Chondrocyte (in vitro differentiated cells): ENCODE results near the gene TMC4. TPM values are rescaled to one million over a fixed set of nuclear protein-coding genes. Genes with fewer than 3 reads are reported as not detected.
"Not testable (repeated sequence)": the region's sequence is repeated elsewhere in the genome, so short reads cannot be mapped to it uniquely, and the experiment has no call there.

Experiments used
- DNase-seq: peaks from one replicate; pipeline ENCODE4 v3.0.0; 2021; ENCODE audit warnings: mixed read lengths, low spot score
- H3K27ac Mint-ChIP-seq: one replicate; pipeline ENCODE4 v1.8.0; 2021; ENCODE audit warnings: mild to moderate bottlenecking, moderate library complexity, mixed read lengths; ENCODE audit not compliant: unreplicated experiment
- H3K27me3 Mint-ChIP-seq: 2 replicates; pipeline ENCODE4 v1.8.0; 2021; ENCODE audit warnings: low read depth, mixed read lengths
- H3K36me3 Mint-ChIP-seq: 2 replicates; pipeline ENCODE4 v1.8.0; 2021; ENCODE audit warnings: low read depth, mixed read lengths
- H3K4me1 Mint-ChIP-seq: 2 replicates; pipeline ENCODE4 v1.8.0; 2021; ENCODE audit warnings: low read depth, mild to moderate bottlenecking, mixed read lengths
- H3K4me3 Mint-ChIP-seq: one replicate; pipeline ENCODE4 v1.8.0; 2021; ENCODE audit warnings: mild to moderate bottlenecking, moderate library complexity, mixed read lengths; ENCODE audit not compliant: unreplicated experiment
- H3K9me3 Mint-ChIP-seq: 2 replicates; pipeline ENCODE4 v1.8.0; 2021; ENCODE audit warnings: low read depth, mixed read lengths
- CTCF ChIP-seq: fragments of 200-600 bp; sonication (generic); IDR thresholded peaks from 2 replicates; pipeline ENCODE4 v1.5.0; 2021; ENCODE audit warnings: antibody characterized with exemption, mild to moderate bottlenecking, moderate library complexity
- total RNA-seq: library from RNA; stranded (reverse); gene quantifications from 3 replicates; pipeline ENCODE4 v1.2.1, GENCODE V29; 2021

The TMC4 gene
- total RNA-seq, 1 donor from 2014 or later: 3.7 TPM

DNA sequence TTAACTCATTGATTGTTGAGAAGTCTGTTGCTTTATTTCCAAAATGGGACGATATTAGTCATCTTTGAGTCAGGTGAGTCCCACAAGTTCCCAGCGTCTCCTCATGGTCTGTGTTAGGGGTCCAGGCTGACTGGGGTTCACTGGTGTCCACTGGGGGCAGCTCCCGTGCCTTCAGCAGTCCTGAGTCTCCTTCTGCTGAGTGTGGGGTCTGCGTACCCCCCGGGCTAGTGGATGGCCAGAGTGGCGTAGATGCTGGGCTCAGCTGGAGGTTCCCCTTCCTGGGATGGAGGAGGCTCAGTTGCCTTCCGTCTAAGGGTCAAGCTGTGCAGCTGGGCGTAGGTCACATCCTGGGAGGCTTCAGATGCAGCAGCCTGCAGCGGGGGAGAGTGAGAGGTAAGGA is 43.9 kb upstream of the TMC4 start:
- Mint-ChIP-seq H3K27ac (no peak overlapping the region), H3K9me3 (no peaks in the 10 kb centered on the region), H3K36me3 (peaks cover 11% of the 10 kb centered on the region), H3K4me3 (no peak overlapping the region), H3K4me1 (peaks cover 2% of the 10 kb centered on the region), H3K27me3 (peaks cover 2% of the 10 kb centered on the region)
- no peak for DNase-seq
- TF ChIP-seq CTCF: no peak

DNA sequence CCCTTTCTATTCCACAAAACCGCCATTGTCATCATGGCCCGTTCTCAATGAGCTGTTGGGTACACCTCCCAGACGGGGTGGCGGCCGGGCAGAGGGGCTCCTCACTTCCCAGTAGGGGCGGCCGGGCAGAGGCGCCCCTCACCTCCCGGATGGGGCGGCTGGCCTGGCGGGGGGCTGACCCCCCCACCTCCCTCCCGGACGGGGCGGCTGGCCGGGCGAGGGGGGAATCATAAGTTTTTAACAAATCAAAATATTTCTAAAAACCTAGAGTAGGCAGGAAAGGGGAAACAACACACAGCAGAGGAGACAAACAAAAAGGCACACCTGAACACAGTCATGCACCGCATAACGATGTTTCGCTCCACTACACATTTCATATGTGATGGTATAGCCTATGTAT is 41.8 kb upstream of the TMC4 start:
- H3K27me3 Mint-ChIP-seq, H3K9me3 Mint-ChIP-seq, H3K4me3 Mint-ChIP-seq, DNase-seq, H3K27ac Mint-ChIP-seq: not testable (repeated sequence)
- peaks cover 15% of the 10 kb centered on the region for H3K36me3 Mint-ChIP-seq
- H3K4me1 Mint-ChIP-seq: peaks cover 15% of the 10 kb centered on the region

- H3K4me3 Mint-ChIP-seq, H3K27me3 Mint-ChIP-seq, DNase-seq, H3K27ac Mint-ChIP-seq, H3K9me3 Mint-ChIP-seq: not testable (repeated sequence)
- Mint-ChIP-seq H3K36me3 (peaks cover 15% of the 10 kb centered on the region), H3K4me1 (peaks cover 20% of the 10 kb centered on the region)
Measured at GRCh38 chr19:54214217-54214616, 41.3 kb upstream of the TMC4 start.

GRCh38 chr19:54211235-54211634 is 38.3 kb upstream of the TMC4 start:
- Mint-ChIP-seq H3K4me1 (peaks cover 44% of the 10 kb centered on the region), H3K36me3 (peaks cover 19% of the 10 kb centered on the region), H3K4me3 (no peak overlapping the region), H3K27ac (peak overlapping the region; percentile 85), H3K27me3 (no peaks in the 10 kb centered on the region), H3K9me3 (no peaks in the 10 kb centered on the region)
- no peak for TF ChIP-seq CTCF
- DNase-seq: no peak

DNA sequence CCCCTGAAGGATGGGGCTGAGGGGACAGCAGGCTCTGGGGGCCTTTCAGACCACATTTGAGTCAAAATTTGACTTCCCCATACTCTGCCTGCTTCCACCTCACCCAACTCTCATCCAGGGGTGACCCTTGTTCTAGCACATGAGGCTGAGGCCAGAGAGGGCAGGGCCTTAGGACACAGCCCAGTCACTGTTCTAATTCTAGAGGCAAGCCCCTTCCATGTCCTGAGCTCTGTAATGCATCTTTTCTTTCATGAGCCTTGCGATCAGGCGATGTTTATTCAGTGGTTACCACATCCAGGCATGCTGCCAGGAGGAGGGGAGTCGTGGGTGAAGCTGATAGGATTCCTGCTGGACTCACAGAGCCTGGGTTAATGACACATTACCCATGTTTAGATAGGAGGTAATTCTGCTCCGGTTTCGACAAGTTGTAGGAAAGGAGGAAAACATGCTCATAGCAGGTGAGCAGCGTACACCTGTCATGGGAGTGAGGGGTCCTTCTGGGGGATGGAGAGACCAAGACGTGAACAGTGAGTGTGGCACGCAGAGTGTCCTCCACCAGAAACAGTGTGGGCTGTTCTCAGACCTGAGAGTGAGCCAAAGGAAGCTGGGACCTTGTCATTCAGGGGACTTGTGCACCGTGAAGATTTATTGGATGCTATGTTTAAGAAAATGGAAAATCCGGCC is 37.0 kb upstream of the TMC4 start:
- no peak for DNase-seq
- TF ChIP-seq CTCF: no peak
- no peak overlapping the region for H3K4me3 Mint-ChIP-seq
- H3K4me1 Mint-ChIP-seq: peaks cover 51% of the 10 kb centered on the region
- peaks cover 19% of the 10 kb centered on the region for H3K36me3 Mint-ChIP-seq
- peak overlapping the region; percentile 85 for H3K27ac Mint-ChIP-seq
- no peaks in the 10 kb centered on the region for H3K9me3 Mint-ChIP-seq
- no peaks in the 10 kb centered on the region for H3K27me3 Mint-ChIP-seq

DNA sequence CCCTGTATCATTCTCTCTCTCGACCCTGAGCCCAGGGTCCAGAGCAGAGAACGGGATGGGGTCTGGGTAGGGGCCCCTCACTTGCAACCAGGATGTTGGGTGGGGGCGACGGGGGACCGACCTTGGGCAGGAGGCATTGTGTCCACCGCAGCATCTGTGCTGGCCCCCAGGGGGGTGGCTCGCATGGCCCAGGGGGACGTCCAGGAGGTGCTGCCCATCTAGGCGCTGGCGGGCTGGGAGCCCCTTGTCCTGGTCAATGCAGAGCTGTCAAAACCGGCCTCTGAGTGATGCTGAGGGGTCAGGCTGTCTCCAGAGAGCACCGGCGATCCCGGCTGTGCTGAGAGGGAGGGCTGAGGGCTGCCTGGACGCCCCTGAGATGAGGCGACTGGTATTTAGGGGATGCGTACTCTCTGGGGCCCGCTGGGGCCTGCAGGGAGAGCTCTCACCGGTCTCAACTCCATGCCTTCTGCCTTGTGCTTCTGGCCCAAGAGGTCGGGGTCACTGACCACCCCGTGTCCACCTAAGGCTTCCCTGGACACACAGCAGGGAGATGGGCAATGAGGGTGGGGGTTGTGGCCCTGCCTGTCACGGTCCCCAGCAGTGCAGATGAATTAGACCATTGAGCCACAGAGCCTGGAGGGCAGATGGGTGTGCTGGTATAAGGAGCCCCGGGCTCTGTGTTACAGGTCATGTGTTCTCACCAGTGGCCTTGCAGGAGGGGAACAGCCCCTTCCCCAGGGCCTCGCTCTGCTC is 36.3 kb upstream of the TMC4 start:
- H3K36me3 Mint-ChIP-seq: peaks cover 21% of the 10 kb centered on the region
- no peaks in the 10 kb centered on the region for H3K27me3 Mint-ChIP-seq
- no peaks in the 10 kb centered on the region for H3K9me3 Mint-ChIP-seq
- H3K27ac Mint-ChIP-seq: peak overlapping the region; percentile 85
- no peak for DNase-seq
- no peak for TF ChIP-seq CTCF
- no peak overlapping the region for H3K4me3 Mint-ChIP-seq
- peaks cover 58% of the 10 kb centered on the region for H3K4me1 Mint-ChIP-seq
